ENCODE measurements around the gene MKRN1.

DNA sequence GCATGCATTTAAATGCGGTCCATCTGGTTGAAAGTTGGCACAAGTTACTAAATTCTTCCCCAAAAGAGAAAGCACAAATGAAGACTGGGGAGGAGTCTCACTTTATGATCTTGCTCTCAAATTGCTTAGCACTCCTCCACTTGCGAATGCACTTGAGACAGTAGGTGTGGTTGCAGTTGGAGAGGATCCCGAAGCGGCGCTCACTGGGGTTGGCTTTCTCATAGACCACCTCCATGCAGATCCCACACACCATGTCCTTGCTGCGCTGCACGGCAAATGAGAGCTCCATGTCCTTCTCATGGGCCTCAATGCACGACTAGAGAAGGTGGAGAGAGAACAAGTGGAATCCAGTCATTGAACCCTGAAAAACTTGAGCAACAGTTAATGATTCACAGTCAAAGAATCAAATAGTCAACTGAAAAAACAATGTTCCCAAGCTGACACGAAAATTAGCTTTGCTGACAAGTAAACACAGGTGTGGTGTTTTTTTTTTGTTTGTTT is 22.7 kb downstream of the MKRN1 start:
- TF ChIP-seq, protein P1, sequence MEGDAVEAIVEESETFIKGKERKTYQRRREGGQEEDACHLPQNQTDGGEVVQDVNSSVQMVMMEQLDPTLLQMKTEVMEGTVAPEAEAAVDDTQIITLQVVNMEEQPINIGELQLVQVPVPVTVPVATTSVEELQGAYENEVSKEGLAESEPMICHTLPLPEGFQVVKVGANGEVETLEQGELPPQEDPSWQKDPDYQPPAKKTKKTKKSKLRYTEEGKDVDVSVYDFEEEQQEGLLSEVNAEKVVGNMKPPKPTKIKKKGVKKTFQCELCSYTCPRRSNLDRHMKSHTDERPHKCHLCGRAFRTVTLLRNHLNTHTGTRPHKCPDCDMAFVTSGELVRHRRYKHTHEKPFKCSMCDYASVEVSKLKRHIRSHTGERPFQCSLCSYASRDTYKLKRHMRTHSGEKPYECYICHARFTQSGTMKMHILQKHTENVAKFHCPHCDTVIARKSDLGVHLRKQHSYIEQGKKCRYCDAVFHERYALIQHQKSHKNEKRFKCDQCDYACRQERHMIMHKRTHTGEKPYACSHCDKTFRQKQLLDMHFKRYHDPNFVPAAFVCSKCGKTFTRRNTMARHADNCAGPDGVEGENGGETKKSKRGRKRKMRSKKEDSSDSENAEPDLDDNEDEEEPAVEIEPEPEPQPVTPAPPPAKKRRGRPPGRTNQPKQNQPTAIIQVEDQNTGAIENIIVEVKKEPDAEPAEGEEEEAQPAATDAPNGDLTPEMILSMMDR (conservative IDR thresholded peaks at IDR 0.05) = no peak
- no peak for TF ChIP-seq EZH2 (IDR thresholded peaks at IDR 0.05; ENCODE audit: low read depth)
